GM23248 (cell line): ENCODE results near the gene EMC6. TPM values are rescaled to one million over a fixed set of nuclear protein-coding genes. Genes with fewer than 3 reads are reported as not detected.
A peak's percentile ranks its signal among the peaks of the same experiment; 100 is the strongest.

Source experiments
- DNase-seq: peaks from one replicate; pipeline ENCODE4 v3.0.0-alpha.2; 2015
- H2AFZ ChIP-seq: fragments of 200-600 bp; sonication (generic); 2 replicates; pipeline ENCODE4 v1.6.1; 2016; ENCODE audit warnings: antibody characterized with exemption
- H3F3A ChIP-seq: fragments of 200-600 bp; sonication (generic); 2 replicates; pipeline ENCODE4 v1.6.1; 2016; ENCODE audit warnings: mild to moderate bottlenecking, antibody characterized with exemption, mixed run types; ENCODE audit not compliant: insufficient read depth
- H3K27ac ChIP-seq: fragments of 200-600 bp; sonication (generic); 2 replicates; pipeline ENCODE4 v1.5.1; 2016; ENCODE audit warnings: mild to moderate bottlenecking
- H3K27me3 ChIP-seq: fragments of 200-600 bp; sonication (generic); replicated peaks from 2 replicates; pipeline ENCODE4 v1.6.1; 2016; ENCODE audit warnings: mild to moderate bottlenecking; ENCODE audit not compliant: insufficient read depth
- H3K36me3 ChIP-seq: fragments of 200-600 bp; sonication (generic); 2 replicates; pipeline ENCODE4 v1.6.1; 2016; ENCODE audit warnings: low read depth, mild to moderate bottlenecking
- H3K4me1 ChIP-seq: fragments of 200-600 bp; sonication (generic); 2 replicates; pipeline ENCODE4 v1.6.1; 2016; ENCODE audit warnings: mild to moderate bottlenecking; ENCODE audit not compliant: insufficient read depth
- H3K4me2 ChIP-seq: fragments of 200-600 bp; sonication (generic); one replicate; pipeline ENCODE4 v1.6.1; 2016; ENCODE audit warnings: mild to moderate bottlenecking; ENCODE audit not compliant: unreplicated experiment
- H3K4me3 ChIP-seq: fragments of 200-600 bp; sonication (generic); 2 replicates; pipeline ENCODE4 v1.5.1; 2016; ENCODE audit warnings: mild to moderate bottlenecking
- H3K79me2 ChIP-seq: fragments of 200-600 bp; sonication (generic); 2 replicates; pipeline ENCODE4 v1.6.1; 2016; ENCODE audit warnings: mild to moderate bottlenecking; ENCODE audit not compliant: insufficient read depth
- H3K9ac ChIP-seq: fragments of 200-600 bp; sonication (generic); 2 replicates; pipeline ENCODE4 v1.6.1; 2016; ENCODE audit warnings: mild to moderate bottlenecking
- H3K9me2 ChIP-seq: fragments of 200-600 bp; sonication (generic); 2 replicates; pipeline ENCODE4 v1.6.1; 2016; ENCODE audit warnings: mixed run types, mild to moderate bottlenecking, moderate library complexity; ENCODE audit not compliant: insufficient read depth
- H3K9me3 ChIP-seq: fragments of 200-600 bp; sonication (generic); one replicate; pipeline ENCODE4 v1.6.1; 2017; ENCODE audit warnings: low read depth
- H4K20me1 ChIP-seq: fragments of 200-600 bp; sonication (generic); 2 replicates; pipeline ENCODE4 v1.6.0; 2016; ENCODE audit not compliant: insufficient read depth
- EZH2 ChIP-seq: fragments of 200-600 bp; sonication (generic); IDR thresholded peaks from 2 replicates; pipeline ENCODE4 v1.6.1; 2018; ENCODE audit warnings: antibody characterized with exemption, mild to moderate bottlenecking; ENCODE audit not compliant: insufficient read depth, poor library complexity, severe bottlenecking
- EZH2phosphoT487 ChIP-seq: fragments of 200-600 bp; sonication (generic); IDR thresholded peaks from 2 replicates; pipeline ENCODE4 v1.6.1; 2018; ENCODE audit warnings: antibody characterized with exemption, moderate library complexity, mild to moderate bottlenecking, low read depth; ENCODE audit not compliant: insufficient read depth
- WGBS, 2 experiments: methylation state at CpG; one replicate each; pipeline ENCODE4 v1.1.6; 2015 to 2017; ENCODE audit warnings: low lambda C conversion rate in 2 of 2, low coverage in 1 of 2; ENCODE audit errors: missing lambda C conversion rate in 2 of 2; 5-methylcytosine and 5-hydroxymethylcytosine counted together
- in situ Hi-C: fragments of 300-500 bp; cut with MboI; formaldehyde crosslinking; loops from 2 replicates; pipeline ENCODE4 v1.15.0; 2020
- polyA plus RNA-seq: library from polyadenylated mRNA; unstranded; fragments of >200 nt; fragmentation: Nextera tagmentation; extraction: Ambion mirVana; gene quantifications from 2 replicates; pipeline ENCODE4 v1.2.1, GENCODE V29; 2016
- total RNA-seq: library from RNA; depleted of rRNA; stranded (reverse); fragments of >200 nt; shearing (Covaris generic); gene quantifications from 2 replicates; pipeline ENCODE4 v1.2.3, GENCODE V29; 2014

The EMC6 gene
- total and polyA plus RNA-seq, 2 experiments from 2014 or later, result 28.6 to 114 TPM

DNA sequence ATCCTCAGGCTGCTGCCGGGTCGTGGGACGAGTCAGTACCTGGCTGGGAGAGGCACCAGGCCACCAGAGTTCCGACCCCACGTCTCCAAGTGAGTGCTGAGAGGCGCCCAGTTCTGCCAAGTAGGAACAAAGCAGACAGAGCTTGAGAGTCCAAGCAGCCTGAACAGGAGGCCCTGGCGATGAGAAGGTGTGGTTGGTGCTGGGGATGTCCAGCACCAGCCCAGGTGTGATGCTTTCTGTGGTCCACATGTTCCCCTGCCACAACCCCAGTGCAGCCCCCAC is 11.1 kb upstream of the EMC6 start:
- H3K9me2 ChIP-seq, result no peaks in the 10 kb centered on the region
- TF ChIP-seq EZH2, result no peak
- TF ChIP-seq EZH2phosphoT487, result no peak
- H3F3A ChIP-seq, result peaks cover 9% of the 10 kb centered on the region; the same call in 1 of the 2 replicates
- in situ Hi-C loops, result no loop called here
- 88 to 89% methylated on average over 7 of the region's 7 CpGs for WGBS, 2 experiments
- no peak overlapping the region for H3K9ac ChIP-seq
- no peaks in the 10 kb centered on the region for H3K36me3 ChIP-seq
- no peak for DNase-seq
- peaks cover 12% of the 10 kb centered on the region for H3K4me1 ChIP-seq
- no peaks in the 10 kb centered on the region for H3K79me2 ChIP-seq
- H3K9me3 ChIP-seq, result no peaks in the 10 kb centered on the region
- H3K4me2 ChIP-seq, result no peak overlapping the region
- no peak overlapping the region for H2AFZ ChIP-seq
- H3K4me3 ChIP-seq, result no peak overlapping the region
- no peaks in the 10 kb centered on the region for H4K20me1 ChIP-seq
- H3K27ac ChIP-seq, result no peak overlapping the region
- H3K27me3 ChIP-seq, result no peaks in the 10 kb centered on the region

DNA sequence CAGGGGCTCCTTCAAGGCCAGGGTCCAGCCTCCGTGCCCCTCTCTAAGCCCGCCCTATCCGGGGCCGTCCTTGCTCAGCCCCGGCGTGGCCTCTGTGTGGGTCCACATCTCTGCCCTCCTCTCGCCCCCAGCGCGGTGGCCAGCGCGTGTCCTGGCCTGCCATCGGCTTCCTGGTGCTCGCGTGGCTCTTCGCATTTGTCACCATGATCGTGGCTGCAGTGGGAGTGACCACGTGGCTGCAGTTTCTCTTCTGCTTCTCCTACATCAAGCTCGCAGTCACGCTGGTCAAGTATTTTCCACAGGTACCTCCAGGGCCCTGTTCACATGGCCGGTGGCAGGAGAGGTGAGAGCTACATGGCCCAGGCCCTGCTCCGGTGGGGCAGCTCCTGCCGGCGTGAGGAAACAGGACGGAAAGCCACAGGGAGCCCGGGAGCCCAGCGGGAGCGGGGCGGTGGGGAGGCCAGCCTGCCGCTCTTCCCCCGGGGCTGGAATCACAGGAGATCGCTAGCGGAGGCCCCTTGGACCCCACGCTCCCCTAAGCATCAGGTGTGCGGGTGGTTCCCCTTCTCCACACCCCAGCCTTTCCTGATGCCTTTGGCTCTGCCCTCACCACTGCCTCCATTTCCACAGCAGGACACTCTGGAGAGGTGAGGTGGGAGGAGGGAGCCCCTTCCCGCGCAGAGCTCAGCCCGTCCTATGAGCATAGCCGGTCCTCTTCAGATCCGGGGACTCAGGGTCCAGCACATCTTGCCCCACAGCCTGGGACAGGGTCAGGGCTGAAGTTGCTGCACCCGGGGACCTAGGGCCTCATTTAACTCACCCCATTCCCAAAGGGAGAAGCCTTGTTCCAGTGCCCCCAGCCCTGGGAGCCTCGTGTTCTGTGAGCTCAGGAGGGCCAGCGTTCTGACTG is 10.5 kb upstream of the EMC6 start:
- 84 to 88% methylated on average over 39 to 42 of the region's 42 CpGs for WGBS, 2 experiments
- TF ChIP-seq EZH2phosphoT487 (no peak), EZH2 (no peak)
- Histone ChIP-seq H3K4me3 (no peak overlapping the region), H3K9ac (no peak overlapping the region), H3K9me3 (no peaks in the 10 kb centered on the region), H3F3A (peaks cover 9% of the 10 kb centered on the region; the same call in 1 of the 2 replicates), H3K4me2 (no peak overlapping the region), H3K27me3 (no peaks in the 10 kb centered on the region), H3K79me2 (no peaks in the 10 kb centered on the region), H4K20me1 (no peaks in the 10 kb centered on the region), H3K36me3 (no peaks in the 10 kb centered on the region), H3K4me1 (peaks cover 12% of the 10 kb centered on the region), H3K9me2 (no peaks in the 10 kb centered on the region), H2AFZ (no peak overlapping the region), H3K27ac (no peak overlapping the region)
- DNase-seq, result no peak
- in situ Hi-C loops, result no loop called here

DNA sequence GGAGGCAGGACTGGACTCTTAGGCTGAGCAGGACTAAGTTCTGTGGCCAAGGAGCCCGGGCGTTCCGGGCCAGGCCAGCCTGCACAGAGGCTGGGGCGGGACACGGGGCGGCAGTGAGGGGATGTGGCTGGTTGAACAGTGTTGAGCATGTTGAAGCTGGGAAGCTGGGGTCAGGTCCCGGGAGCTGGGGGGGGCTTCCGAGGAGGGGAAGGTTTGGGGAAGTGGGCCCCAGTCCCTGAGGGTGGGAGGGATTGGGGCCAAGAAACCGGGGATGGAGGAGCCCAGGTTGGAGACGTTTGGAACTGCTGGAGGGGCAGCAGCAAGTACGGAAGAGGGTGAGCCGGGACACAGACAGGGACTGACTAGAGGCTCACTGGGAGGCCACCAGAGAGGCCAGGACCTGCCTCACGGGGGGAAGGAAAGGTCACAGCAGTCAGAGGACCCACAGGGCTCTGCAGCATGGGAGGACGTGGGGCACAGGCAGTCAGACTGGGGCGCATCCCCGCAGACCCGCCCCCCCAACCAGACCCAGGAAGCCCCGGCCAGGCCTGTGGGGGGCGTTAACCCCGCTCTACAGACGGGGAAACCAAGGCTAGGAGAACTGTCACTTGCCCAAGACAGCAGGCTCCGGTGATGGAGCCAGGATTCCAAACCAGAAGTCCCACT is 9.7 kb upstream of the EMC6 start:
- no peak for DNase-seq
- no peaks in the 10 kb centered on the region for H3K79me2 ChIP-seq
- H3F3A ChIP-seq, result peaks cover 9% of the 10 kb centered on the region; the same call in 1 of the 2 replicates
- no peaks in the 10 kb centered on the region for H3K9me2 ChIP-seq
- H3K4me2 ChIP-seq, result no peak overlapping the region
- no peaks in the 10 kb centered on the region for H3K27me3 ChIP-seq
- WGBS, 2 experiments, result 51 to 58% methylated on average over 18 to 22 of the region's 22 CpGs
- no peak for TF ChIP-seq EZH2
- no peak for TF ChIP-seq EZH2phosphoT487
- peak overlapping the region; percentile 36 for H3K9ac ChIP-seq
- H2AFZ ChIP-seq, result no peak overlapping the region
- H3K9me3 ChIP-seq, result no peaks in the 10 kb centered on the region
- H3K4me3 ChIP-seq, result no peak overlapping the region
- peaks cover 12% of the 10 kb centered on the region for H3K4me1 ChIP-seq
- H4K20me1 ChIP-seq, result no peaks in the 10 kb centered on the region
- in situ Hi-C loops, result no loop called here
- H3K36me3 ChIP-seq, result no peaks in the 10 kb centered on the region
- peak overlapping the region; percentile 54 for H3K27ac ChIP-seq

DNA sequence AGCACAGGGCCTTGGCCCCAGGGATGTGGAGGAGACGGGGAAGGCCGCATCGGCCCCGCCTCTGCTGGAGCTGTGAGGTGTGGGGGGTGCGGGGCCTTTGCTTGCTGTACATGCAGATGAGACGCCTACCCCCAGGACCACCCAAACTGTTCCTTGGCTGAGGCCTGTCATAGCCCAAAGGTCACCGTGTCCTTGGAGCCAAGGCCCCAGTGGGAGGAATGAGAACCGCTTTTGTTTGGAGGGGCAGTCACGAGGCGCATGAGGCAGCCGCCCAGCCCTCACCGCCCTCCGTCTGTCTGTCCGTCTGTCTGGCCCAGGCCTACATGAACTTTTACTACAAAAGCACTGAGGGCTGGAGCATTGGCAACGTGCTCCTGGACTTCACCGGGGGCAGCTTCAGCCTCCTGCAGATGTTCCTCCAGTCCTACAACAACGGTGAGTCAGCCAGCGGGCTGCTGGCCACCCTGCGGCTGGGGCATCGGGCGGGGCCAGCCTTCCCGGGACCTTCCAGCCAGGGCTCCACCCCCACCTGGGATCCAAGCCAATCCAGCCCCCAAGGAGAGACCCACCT is 9.0 kb upstream of the EMC6 start:
- DNase-seq, result peak; percentile 95
- 6 to 7% methylated on average over 22 of the region's 22 CpGs for WGBS, 2 experiments
- Histone ChIP-seq H3K4me3 (no peak overlapping the region), H3K36me3 (no peaks in the 10 kb centered on the region), H3K79me2 (peaks cover 2% of the 10 kb centered on the region; the same call in 1 of the 2 replicates), H2AFZ (no peak overlapping the region), H3K4me2 (no peak overlapping the region), H4K20me1 (no peaks in the 10 kb centered on the region), H3K27ac (peak overlapping the region; percentile 54), H3K9me3 (no peaks in the 10 kb centered on the region), H3F3A (peaks cover 9% of the 10 kb centered on the region; the same call in 1 of the 2 replicates), H3K27me3 (no peaks in the 10 kb centered on the region), H3K9ac (peak overlapping the region; percentile 36), H3K4me1 (peaks cover 12% of the 10 kb centered on the region), H3K9me2 (no peaks in the 10 kb centered on the region)
- TF ChIP-seq EZH2phosphoT487 (no peak), EZH2 (no peak)
- in situ Hi-C loops, result no loop called here
